SK-N-SH (cell line): ENCODE data around the gene FYB1. TPM values are rescaled to one million over a fixed set of nuclear protein-coding genes. Genes with fewer than 3 reads are reported as not detected.

Source experiments
- CTCF ChIA-PET: fragments of 300-600, 350-600 bp; formaldehyde crosslinking; extraction: SDS; loops from one replicate; lab custom pipeline; 2021; lab: Yijun Ruan, JAX
- POLR2A ChIA-PET: fragments of 350-600 bp; sonication (Branson Sonifier 250); formaldehyde crosslinking; extraction: SDS; loops from one replicate; lab custom pipeline; 2020; ENCODE audit warnings: antibody characterized with exemption, inconsistent platforms; lab: Yijun Ruan, JAX
- DNase-seq: peaks from one replicate; pipeline ENCODE4 v3.0.0; 2012
- H2AFZ ChIP-seq: fragments of 200-600 bp; sonication (generic); 2 replicates; pipeline ENCODE4 v1.8.1; 2016; ENCODE audit warnings: antibody characterized with exemption, mild to moderate bottlenecking, low read depth
- H3F3A ChIP-seq: fragments of 200-600 bp; sonication (generic); replicated peaks from 2 replicates; pipeline ENCODE3; 2016; ENCODE audit warnings: antibody characterized with exemption, mild to moderate bottlenecking; ENCODE audit not compliant: insufficient read depth
- H3K27ac ChIP-seq, 2 experiments: fragments of 200-500 bp in 1 of 2; fragments of 200-600 bp in 1 of 2; sonication (Bioruptor generic) in 1 of 2; sonication (generic), shearing (Covaris generic) in 1 of 2; 2 replicates each; pipeline versions ENCODE4 v1.5.1 to v1.6.1; 2014 to 2016; ENCODE audit warnings: low read depth in 2 of 2, inconsistent platforms in 1 of 2, low read length in 1 of 2, mild to moderate bottlenecking in 1 of 2, mixed read lengths in 1 of 2
- H3K27me3 ChIP-seq: fragments of 200-600 bp; sonication (generic), shearing (Covaris generic); 2 replicates; pipeline ENCODE4 v1.6.1; 2016; ENCODE audit warnings: mixed run types; ENCODE audit not compliant: insufficient read depth
- H3K36me3 ChIP-seq, 2 experiments: fragments of 200-500 bp in 1 of 2; fragments of 200-600 bp in 1 of 2; sonication (Bioruptor generic) in 1 of 2; sonication (generic) in 1 of 2; replicated peaks in 1 of 2; 2 replicates each; pipeline versions ENCODE3 to v1.5.1; 2014 to 2016; ENCODE audit warnings: low read length in 1 of 2, mild to moderate bottlenecking in 1 of 2; ENCODE audit not compliant: insufficient read depth in 2 of 2, control insufficient read depth in 1 of 2
- H3K4me1 ChIP-seq, 2 experiments: fragments of 200-500 bp in 1 of 2; fragments of 200-600 bp in 1 of 2; sonication (Bioruptor generic) in 1 of 2; sonication (generic), shearing (Covaris generic) in 1 of 2; 2 replicates each; pipeline versions ENCODE4 v1.5.1 to v1.6.1; 2014 to 2016; ENCODE audit warnings: low read depth in 1 of 2, low read length in 1 of 2, mixed run types in 1 of 2; ENCODE audit not compliant: insufficient read depth in 2 of 2, control insufficient read depth in 1 of 2
- H3K4me2 ChIP-seq: fragments of 200-600 bp; sonication (generic), shearing (Covaris generic); 2 replicates; pipeline ENCODE4 v1.6.1; 2017; ENCODE audit warnings: mixed run types
- H3K4me3 ChIP-seq, 2 experiments: fragments of 200-500 bp in 1 of 2; fragments of 200-600 bp in 1 of 2; sonication (Bioruptor generic) in 1 of 2; sonication (generic), shearing (Covaris generic) in 1 of 2; 2 replicates each; pipeline versions ENCODE4 v1.5.1 to v1.8.1; 2014 to 2016; ENCODE audit warnings: low read depth in 2 of 2, inconsistent platforms in 1 of 2, low read length in 1 of 2, mild to moderate bottlenecking in 1 of 2, mixed read lengths in 1 of 2, moderate library complexity in 1 of 2
- H3K79me2 ChIP-seq: fragments of 200-600 bp; sonication (generic); 2 replicates; pipeline ENCODE4 v1.8.1; 2017; ENCODE audit warnings: mild to moderate bottlenecking; ENCODE audit not compliant: insufficient read depth
- H3K9ac ChIP-seq: fragments of 200-600 bp; sonication (generic); 2 replicates; pipeline ENCODE4 v1.6.1; 2017; ENCODE audit warnings: mixed run types
- H3K9me2 ChIP-seq: fragments of 200-600 bp; sonication (generic); 2 replicates; pipeline ENCODE4 v1.6.1; 2017; ENCODE audit warnings: mixed run types
- H3K9me3 ChIP-seq: fragments of 200-600 bp; sonication (generic); 2 replicates; pipeline ENCODE4 v1.6.1; 2017; ENCODE audit warnings: mixed run types, mild to moderate bottlenecking, moderate library complexity
- H4K20me1 ChIP-seq: fragments of 200-600 bp; sonication (generic); 2 replicates; pipeline ENCODE4 v1.6.1; 2017; ENCODE audit warnings: mild to moderate bottlenecking, mixed run types; ENCODE audit not compliant: insufficient read depth
- CHD2 ChIP-seq: fragments of 150-350 bp; IDR thresholded peaks from 2 replicates; pipeline ENCODE4 v1.6.1; 2018; ENCODE audit warnings: low read length; ENCODE audit not compliant: partially characterized antibody
- CTCF ChIP-seq: fragments of 200-600 bp; sonication (generic); IDR thresholded peaks from 2 replicates; pipeline ENCODE4 v1.6.1; 2017; ENCODE audit warnings: antibody characterized with exemption, mild to moderate bottlenecking, moderate library complexity
- EZH2phosphoT487 ChIP-seq: fragments of 200-600 bp; sonication (generic); IDR thresholded peaks from 2 replicates; pipeline ENCODE4 v1.6.1; 2017; ENCODE audit warnings: low read depth, mixed run types, mild to moderate bottlenecking, antibody characterized with exemption, moderate library complexity, borderline replicate concordance
- FOSL2 ChIP-seq: IDR thresholded peaks from 2 replicates; pipeline ENCODE4 v1.4.0; 2012; ENCODE audit warnings: low read depth, mild to moderate bottlenecking, moderate library complexity, borderline replicate concordance
- FOXM1 ChIP-seq: IDR thresholded peaks from 2 replicates; pipeline ENCODE4 v1.4.0; 2012; ENCODE audit warnings: low read depth, mild to moderate bottlenecking
- GABPA ChIP-seq: IDR thresholded peaks from 2 replicates; pipeline ENCODE4 v1.4.0; 2012; ENCODE audit warnings: low read depth, mild to moderate bottlenecking
- GATA2 ChIP-seq: sonication (generic); formaldehyde crosslinking; IDR thresholded peaks from 2 replicates; pipeline ENCODE4 v1.5.0; 2020; ENCODE audit warnings: mild to moderate bottlenecking, missing genetic modification reagents
- JUND ChIP-seq: IDR thresholded peaks from 2 replicates; pipeline ENCODE4 v1.4.0; 2012
- MXI1 ChIP-seq: IDR thresholded peaks from 2 replicates; pipeline ENCODE4 v1.6.1; 2012; ENCODE audit warnings: mild to moderate bottlenecking, low read depth, low read length, improper control_type of control experiment
- PBX3 ChIP-seq: IDR thresholded peaks from 2 replicates; pipeline ENCODE4; 2012
- POLR2AphosphoS5 ChIP-seq: IDR thresholded peaks from 2 replicates; pipeline ENCODE4 v1.6.1; 2012; ENCODE audit warnings: low read depth, low read length
- RAD21 ChIP-seq: IDR thresholded peaks from 2 replicates; pipeline ENCODE4 v1.6.1; 2012; ENCODE audit warnings: mild to moderate bottlenecking, low read length
- RFX5 ChIP-seq: IDR thresholded peaks from 2 replicates; pipeline ENCODE4 v1.6.1; 2012; ENCODE audit warnings: mild to moderate bottlenecking, improper control_type of control experiment, low read length
- SIN3A ChIP-seq: IDR thresholded peaks from 2 replicates; pipeline ENCODE4 v1.6.1; 2012; ENCODE audit warnings: low read depth, mild to moderate bottlenecking, low read length, moderate library complexity, borderline replicate concordance
- TAF1 ChIP-seq: IDR thresholded peaks from 2 replicates; pipeline ENCODE4 v1.6.1; 2012; ENCODE audit warnings: low read depth, mild to moderate bottlenecking, low read length, moderate library complexity, borderline replicate concordance
- TCF12 ChIP-seq: IDR thresholded peaks from 2 replicates; pipeline ENCODE4 v1.4.0; 2012
- WGBS: methylation state at CpG from one replicate; pipeline ENCODE4 v1.1.6; 2017; ENCODE audit warnings: low lambda C conversion rate; 5-methylcytosine and 5-hydroxymethylcytosine counted together
- polyA plus RNA-seq, 3 experiments: library from polyadenylated mRNA; depleted of rRNA; stranded (reverse); fragments of >200 nt; gene quantifications; 2 replicates each; pipeline ENCODE4 v1.2.3, GENCODE V29; 2012
- TF ChIP-seq, protein P1 (sequence below): fragments of 150-350 bp; IDR thresholded peaks from 2 replicates; pipeline ENCODE4 v1.6.1; 2017; ENCODE audit warnings: antibody characterized with exemption, low read length, low read depth, borderline replicate concordance
- TF ChIP-seq, protein P2 (sequence below): IDR thresholded peaks from 2 replicates; pipeline ENCODE4 v1.4.0; 2012; ENCODE audit warnings: low read depth, borderline replicate concordance
- TF ChIP-seq, protein P3 (sequence below): IDR thresholded peaks from 2 replicates; pipeline ENCODE4 v1.6.1; 2012; ENCODE audit warnings: mild to moderate bottlenecking, low read depth, low read length, moderate library complexity

The FYB1 gene
- polyA plus RNA-seq, 1 of the 3 experiments (the other 2 are of a cell fraction) = not detected

- Histone ChIP-seq H4K20me1 (no peaks in the 10 kb centered on the region), H3K4me1 (no peaks in the 10 kb centered on the region), H3K27me3 (peaks cover 71% of the 10 kb centered on the region), H3K9me3 (no peaks in the 10 kb centered on the region), H3K4me2 (no peak overlapping the region), H2AFZ (no peak overlapping the region), H3F3A (no peaks in the 10 kb centered on the region), H3K27ac (no peak overlapping the region), H3K79me2 (no peaks in the 10 kb centered on the region), H3K4me3 (no peak overlapping the region), H3K9ac (no peak overlapping the region), H3K9me2 (no peaks in the 10 kb centered on the region), H3K36me3 (no peaks in the 10 kb centered on the region)
- CTCF ChIA-PET = interaction anchor here (1.9 kb wide), 1 partner anchor 12 kb away, joined by 8 read pairs; no protein-coding TSS in a partner anchor
- no peak for DNase-seq
- TF ChIP-seq POLR2AphosphoS5 = no peak
- no peak for TF ChIP-seq JUND
- TF ChIP-seq, protein P1, sequence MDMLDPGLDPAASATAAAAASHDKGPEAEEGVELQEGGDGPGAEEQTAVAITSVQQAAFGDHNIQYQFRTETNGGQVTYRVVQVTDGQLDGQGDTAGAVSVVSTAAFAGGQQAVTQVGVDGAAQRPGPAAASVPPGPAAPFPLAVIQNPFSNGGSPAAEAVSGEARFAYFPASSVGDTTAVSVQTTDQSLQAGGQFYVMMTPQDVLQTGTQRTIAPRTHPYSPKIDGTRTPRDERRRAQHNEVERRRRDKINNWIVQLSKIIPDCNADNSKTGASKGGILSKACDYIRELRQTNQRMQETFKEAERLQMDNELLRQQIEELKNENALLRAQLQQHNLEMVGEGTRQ = no peak
- TF ChIP-seq FOSL2 = no peak
- TF ChIP-seq CHD2 = no peak
- TF ChIP-seq, protein P2, sequence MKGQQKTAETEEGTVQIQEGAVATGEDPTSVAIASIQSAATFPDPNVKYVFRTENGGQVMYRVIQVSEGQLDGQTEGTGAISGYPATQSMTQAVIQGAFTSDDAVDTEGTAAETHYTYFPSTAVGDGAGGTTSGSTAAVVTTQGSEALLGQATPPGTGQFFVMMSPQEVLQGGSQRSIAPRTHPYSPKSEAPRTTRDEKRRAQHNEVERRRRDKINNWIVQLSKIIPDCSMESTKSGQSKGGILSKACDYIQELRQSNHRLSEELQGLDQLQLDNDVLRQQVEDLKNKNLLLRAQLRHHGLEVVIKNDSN = no peak
- TF ChIP-seq TAF1 = no peak
- no peak for TF ChIP-seq FOXM1
- no peak for TF ChIP-seq GABPA
- no peak for TF ChIP-seq PBX3
- TF ChIP-seq GATA2 = no peak
- POLR2A ChIA-PET = no interaction called here
- WGBS = 13% methylated on average over 3 of the region's 3 CpGs
These were observed 13.8 kb downstream of the FYB1 start for GRCh38 chr5:39205550-39205949.

GRCh38 chr5:39203951-39204350, 15.4 kb downstream of the FYB1 start:
- POLR2A ChIA-PET = no interaction called here
- TF ChIP-seq, protein P3, sequence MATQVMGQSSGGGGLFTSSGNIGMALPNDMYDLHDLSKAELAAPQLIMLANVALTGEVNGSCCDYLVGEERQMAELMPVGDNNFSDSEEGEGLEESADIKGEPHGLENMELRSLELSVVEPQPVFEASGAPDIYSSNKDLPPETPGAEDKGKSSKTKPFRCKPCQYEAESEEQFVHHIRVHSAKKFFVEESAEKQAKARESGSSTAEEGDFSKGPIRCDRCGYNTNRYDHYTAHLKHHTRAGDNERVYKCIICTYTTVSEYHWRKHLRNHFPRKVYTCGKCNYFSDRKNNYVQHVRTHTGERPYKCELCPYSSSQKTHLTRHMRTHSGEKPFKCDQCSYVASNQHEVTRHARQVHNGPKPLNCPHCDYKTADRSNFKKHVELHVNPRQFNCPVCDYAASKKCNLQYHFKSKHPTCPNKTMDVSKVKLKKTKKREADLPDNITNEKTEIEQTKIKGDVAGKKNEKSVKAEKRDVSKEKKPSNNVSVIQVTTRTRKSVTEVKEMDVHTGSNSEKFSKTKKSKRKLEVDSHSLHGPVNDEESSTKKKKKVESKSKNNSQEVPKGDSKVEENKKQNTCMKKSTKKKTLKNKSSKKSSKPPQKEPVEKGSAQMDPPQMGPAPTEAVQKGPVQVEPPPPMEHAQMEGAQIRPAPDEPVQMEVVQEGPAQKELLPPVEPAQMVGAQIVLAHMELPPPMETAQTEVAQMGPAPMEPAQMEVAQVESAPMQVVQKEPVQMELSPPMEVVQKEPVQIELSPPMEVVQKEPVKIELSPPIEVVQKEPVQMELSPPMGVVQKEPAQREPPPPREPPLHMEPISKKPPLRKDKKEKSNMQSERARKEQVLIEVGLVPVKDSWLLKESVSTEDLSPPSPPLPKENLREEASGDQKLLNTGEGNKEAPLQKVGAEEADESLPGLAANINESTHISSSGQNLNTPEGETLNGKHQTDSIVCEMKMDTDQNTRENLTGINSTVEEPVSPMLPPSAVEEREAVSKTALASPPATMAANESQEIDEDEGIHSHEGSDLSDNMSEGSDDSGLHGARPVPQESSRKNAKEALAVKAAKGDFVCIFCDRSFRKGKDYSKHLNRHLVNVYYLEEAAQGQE = no peak
- no peak for TF ChIP-seq CHD2
- TF ChIP-seq, protein P2 = no peak
- TF ChIP-seq MXI1 = no peak
- no peak for TF ChIP-seq SIN3A
- TF ChIP-seq TCF12 = no peak
- TF ChIP-seq EZH2phosphoT487 = no peak
- TF ChIP-seq TAF1 = no peak
- TF ChIP-seq FOSL2 = no peak
- TF ChIP-seq RFX5 = no peak
- TF ChIP-seq CTCF = no peak
- no peak for TF ChIP-seq GATA2
- no peak for TF ChIP-seq RAD21

More at GRCh38 chr5:39203951-39204350, 15.4 kb downstream of the FYB1 start:
- no peaks in the 10 kb centered on the region for H3K9me3 ChIP-seq
- no peaks in the 10 kb centered on the region for H3K4me1 ChIP-seq
- 18% methylated on average over 1 of the region's 1 CpG for WGBS
- peaks cover 68% of the 10 kb centered on the region for H3K27me3 ChIP-seq
- CTCF ChIA-PET = interaction anchor here (1.4 kb wide), 1 partner anchor 14 kb away, joined by 3 read pairs; no protein-coding TSS in a partner anchor
- no peaks in the 10 kb centered on the region for H3F3A ChIP-seq
- DNase-seq = no peak
- no peak overlapping the region for H2AFZ ChIP-seq
- no peak overlapping the region for H3K27ac ChIP-seq
- H3K9ac ChIP-seq = no peak overlapping the region
- no peaks in the 10 kb centered on the region for H3K79me2 ChIP-seq
- H3K4me3 ChIP-seq = no peak overlapping the region
- no peak overlapping the region for H3K4me2 ChIP-seq
- no peaks in the 10 kb centered on the region for H4K20me1 ChIP-seq
- no peaks in the 10 kb centered on the region for H3K9me2 ChIP-seq
- no peaks in the 10 kb centered on the region for H3K36me3 ChIP-seq
